Spleen (tissue), 11 donors: ENCODE results near the gene ITGA2B. TPM values are rescaled to one million over a fixed set of nuclear protein-coding genes. Genes with fewer than 3 reads are reported as not detected.

Experiments used
- DNase-seq: peaks from one replicate; pipeline ENCODE4 v3.0.0-alpha.2; 2020
- H3K27ac ChIP-seq, 8 donors: fragments of 200-600 bp; sonication (generic) in 7 of 8; 1 replicate in 4 of 8; 2 replicates in 4 of 8; pipeline versions ENCODE4 v1.5.0 to v1.8.0; 2016 to 2021; ENCODE audit warnings: inconsistent platforms in 4 of 8, mild to moderate bottlenecking in 4 of 8, moderate library complexity in 1 of 8
- H3K27me3 ChIP-seq, 7 donors: fragments of 200-600 bp; sonication (generic) in 6 of 7; replicated peaks in 1 of 7; 1 replicate in 4 of 7; 2 replicates in 3 of 7; pipeline versions ENCODE4 v1.5.0 to v1.8.0; 2016 to 2021; ENCODE audit warnings: inconsistent platforms in 3 of 7, mild to moderate bottlenecking in 1 of 7
- H3K36me3 ChIP-seq, 6 donors: fragments of 200-600 bp; sonication (generic) in 5 of 6; 1 replicate in 4 of 6; 2 replicates in 2 of 6; pipeline versions ENCODE4 v1.5.0 to v1.8.0; 2016 to 2021; ENCODE audit warnings: inconsistent platforms in 2 of 6
- H3K4me1 ChIP-seq, 6 donors: fragments of 200-600 bp; sonication (generic) in 5 of 6; 1 replicate in 3 of 6; 2 replicates in 3 of 6; pipeline versions ENCODE4 v1.5.0 to v1.8.0; 2016 to 2021; ENCODE audit warnings: inconsistent platforms in 3 of 6
- H3K4me3 ChIP-seq, 8 donors: fragments of 200-600 bp; sonication (generic) in 7 of 8; 1 replicate in 4 of 8; 2 replicates in 4 of 8; pipeline versions ENCODE4 v1.5.0 to v1.8.0; 2016 to 2021; ENCODE audit warnings: inconsistent platforms in 4 of 8, mild to moderate bottlenecking in 4 of 8, moderate library complexity in 2 of 8
- H3K9me3 ChIP-seq, 8 donors: fragments of 200-600 bp; sonication (generic) in 7 of 8; 1 replicate in 4 of 8; 2 replicates in 4 of 8; pipeline versions ENCODE4 v1.5.0 to v1.8.0; 2016 to 2021; ENCODE audit warnings: inconsistent platforms in 4 of 8
- CTCF ChIP-seq, 11 experiments: fragments of 200-600 bp in 7 of 11; fragments of 450-650 bp in 4 of 11; sonication (generic) in 4 of 11; IDR thresholded peaks in 8 of 11; conservative IDR thresholded peaks in 3 of 11; 1 replicate in 7 of 11; 2 replicates in 4 of 11; pipeline versions ENCODE4 v1.4.0 to v1.8.0; 2016 to 2021; ENCODE audit warnings: antibody characterized with exemption in 11 of 11, inconsistent platforms in 4 of 11, mild to moderate bottlenecking in 1 of 11
- POLR2A ChIP-seq, 3 donors: fragments of 450-650 bp; IDR thresholded peaks; one replicate each; pipeline ENCODE4 v1.5.1; 2017; ENCODE audit warnings: antibody characterized with exemption in 3 of 3, mild to moderate bottlenecking in 1 of 3
- POLR2AphosphoS5 ChIP-seq, 3 donors: sonication (generic); formaldehyde crosslinking; IDR thresholded peaks; one replicate each; pipeline ENCODE4 v1.5.1; 2017; ENCODE audit warnings: antibody characterized with exemption in 3 of 3
- WGBS, 5 donors: extraction: QIAGEN DNeasy Blood & Tissue Kit in 3 of 5; methylation state at CpG; one replicate each; pipeline versions ENCODE4 v1.1.5 to v1.1.7; 2013 to 2018; 5-methylcytosine and 5-hydroxymethylcytosine counted together
- intact Hi-C: fragments of 100-400 bp; cut with DNase I; formaldehyde crosslinking; loops from one replicate; pipeline ENCODE4 v1.15.0; 2023; ENCODE audit warnings: low total_unique reads
- polyA plus RNA-seq, 3 donors: library from polyadenylated mRNA; stranded (reverse); fragments of 200-250 nt; gene quantifications; one replicate each; pipeline ENCODE4 v1.2.1, GENCODE V29; 2013
- total RNA-seq, 7 donors: library from RNA; depleted of rRNA in 3 of 7; stranded (reverse); fragments of >200 nt in 3 of 7; fragmentation: NEBNext Ultra II Directional in 4 of 7; extraction: Animal tissue kit (Norgen Biotek cat#: 25700) in 4 of 7; gene quantifications; one replicate each; pipeline versions ENCODE4 v1.1.0 to v1.2.1, GENCODE V29; 2016 to 2021
- donor health status: healthy with polysubstance abuse.
- donor health status: DM: no; HTN: no; CAD: no; lungs with moderate emphysema.
- donor health status: DM: no; HTN: no; CAD: no.
- donor health status: Bipolar disorder and iron deficiency.
- donor health status: healthy.
- donor health status: DM: no; HTN: no; CAD: no.
- donor health status: DM: yes; HTN: yes; CAD: no.

The ITGA2B gene
- total and polyA plus RNA-seq, 10 donors = 0.93 to 36.7 (median 23.0) TPM

GRCh38 chr17:44359458-44360143 lies 29.8 kb downstream of the ITGA2B start:
- WGBS, 5 donors = 83 to 95% (median 91%) methylated on average over 11 to 14 of the region's 14 CpGs
- intact Hi-C loops = no loop called here

GRCh38 chr17:44359006-44359405 lies 30.4 kb downstream of the ITGA2B start:
- DNase-seq = no peak
- 53 to 78% (median 61%) methylated on average over 3 to 6 of the region's 6 CpGs for WGBS, 5 donors

More at GRCh38 chr17:44359458-44360143, 29.8 kb downstream of the ITGA2B start:
- no peak overlapping the region for H3K4me3 ChIP-seq
- peaks cover 4 to 41% (median 19%) of the 10 kb centered on the region in 6 donors for H3K4me1 ChIP-seq
- H3K27ac ChIP-seq = no peak overlapping the region
- no peaks in the 10 kb centered on the region for H3K9me3 ChIP-seq
- no peaks in the 10 kb centered on the region for H3K36me3 ChIP-seq
- no peak for DNase-seq
- H3K27me3 ChIP-seq = peaks cover 0 to 45% (median 16%) of the 10 kb centered on the region in 7 donors
- TF ChIP-seq POLR2AphosphoS5 (IDR thresholded peaks at IDR 0.05) (no peak), CTCF (IDR thresholded peaks at IDR 0.05 in 8 of 11, conservative IDR thresholded peaks at IDR 0.05 in 3 of 11) (no peak), POLR2A (IDR thresholded peaks at IDR 0.05) (no peak)

GRCh38 chr17:44358066-44358465 lies 31.4 kb downstream of the ITGA2B start:
- no peak for DNase-seq
- H3K36me3 ChIP-seq = peaks cover 0 to 6% (median 2%) of the 10 kb centered on the region in 6 donors
- no peak overlapping the region for H3K4me3 ChIP-seq
- peaks cover 0 to 34% (median 12%) of the 10 kb centered on the region in 7 donors for H3K27me3 ChIP-seq
- intact Hi-C loops = no loop called here
- 92 to 96% (median 93%) methylated on average over 9 of the region's 9 CpGs for WGBS, 5 donors
- no peaks in the 10 kb centered on the region for H3K9me3 ChIP-seq
- H3K27ac ChIP-seq = no peak overlapping the region
- TF ChIP-seq POLR2AphosphoS5 (IDR thresholded peaks at IDR 0.05) = no peak
- no peak for TF ChIP-seq POLR2A (IDR thresholded peaks at IDR 0.05)
- TF ChIP-seq CTCF (IDR thresholded peaks at IDR 0.05 in 8 of 11, conservative IDR thresholded peaks at IDR 0.05 in 3 of 11) = no peak
- H3K4me1 ChIP-seq = peaks cover 4 to 38% (median 17%) of the 10 kb centered on the region in 6 donors

More at GRCh38 chr17:44359006-44359405, 30.4 kb downstream of the ITGA2B start:
- H3K9me3 ChIP-seq = no peaks in the 10 kb centered on the region
- peaks cover 0 to 44% (median 16%) of the 10 kb centered on the region in 7 donors for H3K27me3 ChIP-seq
- peaks cover 4 to 40% (median 18%) of the 10 kb centered on the region in 6 donors for H3K4me1 ChIP-seq
- intact Hi-C loops = no loop called here
- no peak overlapping the region for H3K4me3 ChIP-seq
- H3K27ac ChIP-seq = no peak overlapping the region
- no peaks in the 10 kb centered on the region for H3K36me3 ChIP-seq
- no peak for TF ChIP-seq POLR2A (IDR thresholded peaks at IDR 0.05)
- TF ChIP-seq CTCF (IDR thresholded peaks at IDR 0.05 in 8 of 11, conservative IDR thresholded peaks at IDR 0.05 in 3 of 11) = no peak
- no peak for TF ChIP-seq POLR2AphosphoS5 (IDR thresholded peaks at IDR 0.05)

- WGBS, 5 donors = 81 to 96% (median 86%) methylated on average over 6 to 11 of the region's 11 CpGs
- H3K4me1 ChIP-seq = peaks cover 0 to 36% (median 10%) of the 10 kb centered on the region in 6 donors
- H3K27me3 ChIP-seq = peaks cover 0 to 16% (median 0%) of the 10 kb centered on the region in 7 donors
- no peak for DNase-seq
- H3K36me3 ChIP-seq = peaks cover 0 to 24% (median 20%) of the 10 kb centered on the region in 6 donors
- intact Hi-C loops = no loop called here
- TF ChIP-seq POLR2A (IDR thresholded peaks at IDR 0.05) (no peak), POLR2AphosphoS5 (IDR thresholded peaks at IDR 0.05) (no peak)
- no peak overlapping the region for H3K27ac ChIP-seq
- no peaks in the 10 kb centered on the region for H3K9me3 ChIP-seq
- H3K4me3 ChIP-seq = no peak overlapping the region
Measured at GRCh38 chr17:44356241-44356640, 33.2 kb downstream of the ITGA2B start.
